CD14-positive monocyte (primary cell): Measurements from ENCODE around the gene ATG16L2. TPM values are rescaled to one million over a fixed set of nuclear protein-coding genes. Genes with fewer than 3 reads are reported as not detected.

Experiments used
- DNase-seq, 3 donors: peaks; one replicate each; pipeline ENCODE4 v3.0.0-alpha.2; 2011 to 2022
- H2AFZ ChIP-seq: 2 replicates; pipeline ENCODE4 v1.6.0; 2012; ENCODE audit warnings: mild to moderate bottlenecking, low read depth, low read length, inconsistent platforms; ENCODE audit not compliant: insufficient read depth, poor library complexity, severe bottlenecking
- H3K27ac ChIP-seq, 2 donors: 1 replicate in 1 of 2; 2 replicates in 1 of 2; pipeline ENCODE4 v1.5.1; 2012 to 2013; ENCODE audit warnings: low read length in 2 of 2, control low read depth in 1 of 2, inconsistent platforms in 1 of 2, low read depth in 1 of 2, mild to moderate bottlenecking in 1 of 2
- H3K27me3 ChIP-seq, 2 donors: one replicate each; pipeline versions ENCODE4 v1.6.0 to v1.6.1; 2011 to 2013; ENCODE audit warnings: low read length in 2 of 2; ENCODE audit not compliant: control insufficient read depth in 2 of 2, insufficient read depth in 2 of 2
- H3K36me3 ChIP-seq, 2 donors: replicated peaks in 1 of 2; 1 replicate in 1 of 2; 2 replicates in 1 of 2; pipeline versions ENCODE4 v1.5.1 to v1.6.1; 2012 to 2013; ENCODE audit warnings: low read length in 2 of 2, control low read depth in 1 of 2, inconsistent platforms in 1 of 2, mild to moderate bottlenecking in 1 of 2; ENCODE audit not compliant: insufficient read depth in 2 of 2, control insufficient read depth in 1 of 2
- H3K4me1 ChIP-seq, 2 donors: 1 replicate in 1 of 2; 2 replicates in 1 of 2; pipeline versions ENCODE4 v1.5.1 to v1.6.1; 2012 to 2013; ENCODE audit warnings: low read length in 2 of 2, control low read depth in 1 of 2, inconsistent platforms in 1 of 2, mild to moderate bottlenecking in 1 of 2, moderate library complexity in 1 of 2; ENCODE audit not compliant: insufficient read depth in 2 of 2, control insufficient read depth in 1 of 2
- H3K4me2 ChIP-seq: replicated peaks from 2 replicates; pipeline ENCODE3; 2012; ENCODE audit warnings: low read length, moderate library complexity, mild to moderate bottlenecking; ENCODE audit not compliant: poor library complexity, severe bottlenecking; ENCODE audit errors: extremely low read depth
- H3K4me3 ChIP-seq, 3 experiments: fragments of 200-600 bp in 1 of 3; sonication (generic) in 1 of 3; replicated peaks in 1 of 3; 1 replicate in 2 of 3; 2 replicates in 1 of 3; pipeline ENCODE4 v1.5.1; 2011 to 2013; ENCODE audit warnings: low read length in 3 of 3, mild to moderate bottlenecking in 3 of 3, control low read depth in 2 of 3, low read depth in 2 of 3, inconsistent platforms in 1 of 3, moderate library complexity in 1 of 3
- H3K79me2 ChIP-seq: 2 replicates; pipeline ENCODE4 v1.6.0; 2012; ENCODE audit warnings: mild to moderate bottlenecking, control low read depth, inconsistent platforms, low read length, moderate library complexity; ENCODE audit not compliant: insufficient read depth
- H3K9ac ChIP-seq: 2 replicates; pipeline ENCODE4 v1.6.0; 2017; ENCODE audit warnings: low read length, mild to moderate bottlenecking; ENCODE audit not compliant: insufficient read depth, poor library complexity, severe bottlenecking
- H3K9me3 ChIP-seq, 2 donors: replicated peaks in 1 of 2; 1 replicate in 1 of 2; 2 replicates in 1 of 2; pipeline versions ENCODE4 v1.5.1 to v1.6.1; 2012 to 2013; ENCODE audit warnings: low read length in 2 of 2, control low read depth in 1 of 2; ENCODE audit not compliant: control insufficient read depth in 1 of 2, insufficient read depth in 1 of 2
- H4K20me1 ChIP-seq: 2 replicates; pipeline ENCODE4 v1.6.0; 2012; ENCODE audit warnings: mild to moderate bottlenecking, low read length, control low read depth, moderate library complexity; ENCODE audit not compliant: insufficient read depth
- H3K27ac Mint-ChIP-seq, 7 donors: one replicate each; pipeline ENCODE4 v1.8.0; 2020; ENCODE audit warnings: mild to moderate bottlenecking in 7 of 7, mixed read lengths in 7 of 7, moderate library complexity in 6 of 7, inconsistent platforms in 2 of 7
- H3K27me3 Mint-ChIP-seq, 3 donors: one replicate each; pipeline ENCODE4 v1.8.0; 2021 to 2022; ENCODE audit warnings: low read depth in 3 of 3, mild to moderate bottlenecking in 3 of 3, mixed read lengths in 3 of 3, moderate library complexity in 3 of 3, inconsistent platforms in 1 of 3
- H3K36me3 Mint-ChIP-seq, 2 donors: one replicate each; pipeline ENCODE4 v1.8.0; 2020; ENCODE audit warnings: mixed read lengths in 2 of 2, inconsistent platforms in 1 of 2, mild to moderate bottlenecking in 1 of 2
- H3K4me1 Mint-ChIP-seq: one replicate; pipeline ENCODE4 v1.8.0; 2020; ENCODE audit warnings: mild to moderate bottlenecking, mixed read lengths
- H3K4me3 Mint-ChIP-seq, 2 donors: one replicate each; pipeline ENCODE4 v1.8.0; 2020; ENCODE audit warnings: mild to moderate bottlenecking in 2 of 2, mixed read lengths in 2 of 2, moderate library complexity in 1 of 2
- H3K9me3 Mint-ChIP-seq, 7 donors: one replicate each; pipeline ENCODE4 v1.8.0; 2020 to 2022; ENCODE audit warnings: mixed read lengths in 7 of 7, mild to moderate bottlenecking in 6 of 7, moderate library complexity in 6 of 7, inconsistent platforms in 2 of 7
- CTCF ChIP-seq: fragments of 200-600 bp; IDR thresholded peaks from one replicate; pipeline ENCODE4 v1.8.0; 2022; ENCODE audit warnings: antibody characterized with exemption, mild to moderate bottlenecking
- WGBS: methylation state at CpG from one replicate; pipeline ENCODE4 v1.1.5; 2013; ENCODE audit warnings: missing lambda C conversion rate; ENCODE audit not compliant: insufficient coverage; 5-methylcytosine and 5-hydroxymethylcytosine counted together
- intact Hi-C, 2 donors: fragments of 100-400 bp; cut with micrococcal nuclease; formaldehyde crosslinking; loops; one replicate each; pipeline versions ENCODE4 v1.15.0 to v1.15.1; 2023
- polyA plus RNA-seq, 3 donors: library from polyadenylated mRNA; depleted of rRNA in 1 of 3; unstranded in 2 of 3; stranded (reverse) in 1 of 3; fragments of 300-500 nt in 2 of 3; fragments of >200 nt in 1 of 3; fragmentation: Illumina TruSeq in 2 of 3; gene quantifications; 1 replicate in 2 of 3; 2 replicates in 1 of 3; pipeline ENCODE4 v1.2.3, GENCODE V29; 2012 to 2021

Gene ATG16L2
- polyA plus RNA-seq, 3 donors = 36.9 to 975 (median 46.8) TPM

DNA sequence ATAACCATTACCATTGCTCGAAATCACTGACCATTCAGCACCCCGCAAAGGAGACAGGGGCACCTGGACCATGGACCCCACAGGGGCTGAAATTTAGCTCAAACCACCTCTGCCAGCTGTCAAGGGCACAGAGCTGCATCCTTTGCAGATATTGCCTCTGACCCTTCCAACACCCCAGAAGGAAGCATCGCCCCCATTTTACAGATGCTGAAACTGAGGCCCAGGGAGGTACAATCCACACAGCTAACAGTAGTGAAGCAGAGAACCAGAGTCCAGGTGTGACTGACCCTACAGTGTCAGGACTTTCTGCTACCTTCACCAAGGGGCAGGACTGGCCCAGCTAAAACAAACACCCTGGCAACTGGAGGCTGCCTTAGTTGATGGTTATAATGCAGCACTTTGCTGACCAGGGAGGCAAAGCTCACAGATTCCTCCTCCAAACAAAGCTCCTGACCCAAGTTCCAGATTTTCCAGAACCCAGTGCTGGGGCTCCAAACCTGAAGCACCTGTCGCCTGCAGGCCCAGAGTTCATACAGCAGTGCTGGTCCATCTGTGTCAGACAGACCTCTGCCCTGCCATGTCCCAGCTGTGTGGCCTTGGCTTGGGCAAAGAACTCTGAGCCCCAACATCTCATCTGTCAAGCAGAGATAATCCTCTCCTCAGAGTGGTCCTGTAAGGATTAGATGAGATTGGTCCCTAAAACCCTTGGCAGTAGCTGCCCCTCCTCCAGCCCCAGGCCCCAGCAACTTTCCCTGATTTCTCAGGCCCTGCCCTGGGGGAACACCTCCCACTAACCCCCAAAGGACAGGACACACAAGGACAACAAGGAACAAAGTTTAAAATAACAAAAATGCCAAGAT, 46.8 kb upstream of the ATG16L2 start:
- Histone ChIP-seq H3K4me1 (peaks cover 0 to 9% of the 10 kb centered on the region in 2 donors), H3K9me3 (no peaks in the 10 kb centered on the region), H3K9ac (no peak overlapping the region), H3K4me3 (no peak overlapping the region), H3K79me2 (no peaks in the 10 kb centered on the region), H3K36me3 (no peaks in the 10 kb centered on the region), H3K27ac (no peak overlapping the region), H3K4me2 (no peak overlapping the region), H4K20me1 (no peaks in the 10 kb centered on the region), H2AFZ (no peak overlapping the region), H3K27me3 (no peaks in the 10 kb centered on the region)
- TF ChIP-seq CTCF = no peak
- Mint-ChIP-seq H3K4me1 (peaks cover 8% of the 10 kb centered on the region), H3K27me3 (peaks cover 4 to 9% (median 5%) of the 10 kb centered on the region in 3 donors), H3K36me3 (no peaks in the 10 kb centered on the region), H3K27ac (no peak overlapping the region), H3K9me3 (no peaks in the 10 kb centered on the region), H3K4me3 (no peak overlapping the region)
- WGBS = 100% methylated on average over 3 of the region's 4 CpGs
- intact Hi-C loops = no loop called here
- no peak for DNase-seq

DNA sequence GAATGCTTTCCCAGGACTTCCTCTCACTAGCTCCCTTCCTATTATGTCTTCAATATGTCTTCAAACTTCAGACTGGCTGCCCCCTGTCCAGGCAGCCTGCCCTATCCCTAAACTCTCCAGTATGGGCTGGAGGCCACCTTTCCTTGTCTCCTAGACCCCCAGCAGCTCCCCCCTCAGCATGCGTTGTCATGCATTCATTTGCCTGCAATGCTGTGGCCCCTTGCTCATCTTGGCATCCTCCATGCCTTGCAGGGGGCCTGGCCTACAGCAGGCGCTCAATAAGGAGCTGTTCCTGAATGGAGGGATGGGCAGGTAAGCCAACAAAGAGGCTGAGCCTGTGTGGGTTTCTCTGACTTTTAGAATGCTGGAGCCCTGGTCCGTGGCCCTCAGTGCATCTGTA, 45.6 kb upstream of the ATG16L2 start:
- Histone ChIP-seq H3K9me3 (no peaks in the 10 kb centered on the region), H3K36me3 (no peaks in the 10 kb centered on the region), H2AFZ (no peak overlapping the region), H3K9ac (no peak overlapping the region), H3K79me2 (no peaks in the 10 kb centered on the region), H3K4me1 (no peaks in the 10 kb centered on the region), H3K27me3 (no peaks in the 10 kb centered on the region), H4K20me1 (no peaks in the 10 kb centered on the region), H3K4me2 (no peak overlapping the region), H3K4me3 (no peak overlapping the region), H3K27ac (no peak overlapping the region)
- peaks cover 4 to 9% (median 7%) of the 10 kb centered on the region in 3 donors for H3K27me3 Mint-ChIP-seq
- H3K36me3 Mint-ChIP-seq = peaks cover 2 to 3% of the 10 kb centered on the region in 2 donors
- peaks cover 2% of the 10 kb centered on the region for H3K4me1 Mint-ChIP-seq
- H3K4me3 Mint-ChIP-seq = no peak overlapping the region
- 100% methylated on average over 2 of the region's 3 CpGs for WGBS
- no peak for TF ChIP-seq CTCF
- intact Hi-C loops = no loop called here
- H3K9me3 Mint-ChIP-seq = no peaks in the 10 kb centered on the region
- H3K27ac Mint-ChIP-seq = no peak overlapping the region
- DNase-seq = no peak
